Muscle of back (tissue), 11 donors: ENCODE data around the gene RAI1. TPM values are rescaled to one million over a fixed set of nuclear protein-coding genes. Genes with fewer than 3 reads are reported as not detected.

Experiments used
- DNase-seq, 3 donors: peaks; one replicate each; pipeline versions ENCODE4 v3.0.0 to v3.0.0-alpha.2; 2013
- polyA plus RNA-seq, 10 donors: library from polyadenylated mRNA; unstranded; fragments of 120-200 nt; gene quantifications; one replicate each; pipeline ENCODE4 v1.2.1, GENCODE V29; 2013; ENCODE audit not compliant: insufficient read length in 10 of 10

Gene RAI1
- polyA plus RNA-seq, 10 donors = 12.5 to 23.4 (median 16.7) TPM

GRCh38 chr17:17781591-17782496 is 100.6 kb downstream of the RAI1 start:
- peak; percentile 77 to 94 (median 84) for DNase-seq

- peak in 2 of 3 donors; percentile 62 to 88 for DNase-seq
Observed at GRCh38 chr17:17782523-17783115, 101.4 kb downstream of the RAI1 start.

- peak in 2 of 3 donors; percentile 62 to 87 for DNase-seq
Observed at GRCh38 chr17:17783116-17783824, 102.0 kb downstream of the RAI1 start.

- peak in 2 of 3 donors; percentile 61 to 68 for DNase-seq
Observed at GRCh38 chr17:17783825-17784656, 102.8 kb downstream of the RAI1 start.

- DNase-seq = no peak
Observed at GRCh38 chr17:17784657-17785267, 103.5 kb downstream of the RAI1 start.

- no peak for DNase-seq
Observed at GRCh38 chr17:17785407-17785806, 104.1 kb downstream of the RAI1 start.

- no peak for DNase-seq
Observed at GRCh38 chr17:17786998-17787397, 105.7 kb downstream of the RAI1 start.

- no peak for DNase-seq
Observed at GRCh38 chr17:17787568-17787967, 106.3 kb downstream of the RAI1 start.

- no peak for DNase-seq
Observed at GRCh38 chr17:17788967-17789366, 107.7 kb downstream of the RAI1 start.

GRCh38 chr17:17789410-17789809 is 108.2 kb downstream of the RAI1 start:
- no peak for DNase-seq

- DNase-seq = peak in 1 of 3 donors; percentile 66
Observed at GRCh38 chr17:17789828-17790636, 108.8 kb downstream of the RAI1 start.

- DNase-seq = no peak
Observed at GRCh38 chr17:17790637-17791464, 109.6 kb downstream of the RAI1 start.

GRCh38 chr17:17792037-17792550 is 110.8 kb downstream of the RAI1 start:
- DNase-seq = no peak

GRCh38 chr17:17792551-17793377 is 111.5 kb downstream of the RAI1 start:
- peak in 1 of 3 donors; percentile 66 for DNase-seq

GRCh38 chr17:17793378-17794214 is 112.3 kb downstream of the RAI1 start:
- no peak for DNase-seq

- DNase-seq = no peak
Observed at GRCh38 chr17:17794382-17794781, 113.1 kb downstream of the RAI1 start.

GRCh38 chr17:17795296-17795695 is 114.0 kb downstream of the RAI1 start:
- DNase-seq = no peak
